Hepatocyte (in vitro differentiated cells): ENCODE results near the gene PPP2R1B.

Experiments
- EZH2 ChIP-seq: fragments of 200-600 bp; sonication (generic); IDR thresholded peaks from 2 replicates; pipeline ENCODE4 v1.6.1; 2016; ENCODE audit warnings: antibody characterized with exemption, mild to moderate bottlenecking, borderline replicate concordance
- EZH2phosphoT487 ChIP-seq: fragments of 200-600 bp; sonication (generic); IDR thresholded peaks from one replicate; pipeline ENCODE4 v1.6.1; 2018; ENCODE audit warnings: antibody characterized with exemption, mild to moderate bottlenecking, low read depth, moderate library complexity; ENCODE audit not compliant: unreplicated experiment, severe bottlenecking
- TF ChIP-seq, protein P1 (sequence below): fragments of 200-600 bp; sonication (generic); IDR thresholded peaks from 2 replicates; pipeline ENCODE4 v1.5.1; 2016; ENCODE audit warnings: antibody characterized with exemption, mild to moderate bottlenecking; ENCODE audit not compliant: poor library complexity

DNA sequence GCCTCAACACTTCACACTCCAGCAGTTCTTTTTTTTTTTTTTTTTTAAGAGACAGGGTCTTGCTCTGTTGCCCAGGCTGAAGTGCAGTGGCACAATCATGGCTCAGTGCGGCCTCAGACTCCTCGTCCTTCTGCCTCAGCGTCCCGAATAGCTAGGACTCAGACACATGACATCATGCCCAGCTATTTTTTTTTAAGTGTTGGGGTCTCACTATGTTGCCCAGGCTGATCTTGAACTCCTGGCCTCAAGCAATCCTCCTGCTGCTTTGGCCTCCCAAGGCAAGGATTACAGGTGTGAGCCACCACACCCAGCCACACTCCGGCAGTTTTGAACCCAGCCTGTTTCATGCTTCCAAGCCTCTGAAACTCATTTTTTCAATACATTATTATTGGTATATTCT, 3.7 kb downstream of the PPP2R1B start:
- TF ChIP-seq, protein P1, sequence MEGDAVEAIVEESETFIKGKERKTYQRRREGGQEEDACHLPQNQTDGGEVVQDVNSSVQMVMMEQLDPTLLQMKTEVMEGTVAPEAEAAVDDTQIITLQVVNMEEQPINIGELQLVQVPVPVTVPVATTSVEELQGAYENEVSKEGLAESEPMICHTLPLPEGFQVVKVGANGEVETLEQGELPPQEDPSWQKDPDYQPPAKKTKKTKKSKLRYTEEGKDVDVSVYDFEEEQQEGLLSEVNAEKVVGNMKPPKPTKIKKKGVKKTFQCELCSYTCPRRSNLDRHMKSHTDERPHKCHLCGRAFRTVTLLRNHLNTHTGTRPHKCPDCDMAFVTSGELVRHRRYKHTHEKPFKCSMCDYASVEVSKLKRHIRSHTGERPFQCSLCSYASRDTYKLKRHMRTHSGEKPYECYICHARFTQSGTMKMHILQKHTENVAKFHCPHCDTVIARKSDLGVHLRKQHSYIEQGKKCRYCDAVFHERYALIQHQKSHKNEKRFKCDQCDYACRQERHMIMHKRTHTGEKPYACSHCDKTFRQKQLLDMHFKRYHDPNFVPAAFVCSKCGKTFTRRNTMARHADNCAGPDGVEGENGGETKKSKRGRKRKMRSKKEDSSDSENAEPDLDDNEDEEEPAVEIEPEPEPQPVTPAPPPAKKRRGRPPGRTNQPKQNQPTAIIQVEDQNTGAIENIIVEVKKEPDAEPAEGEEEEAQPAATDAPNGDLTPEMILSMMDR: no peak
- TF ChIP-seq EZH2 (no peak), EZH2phosphoT487 (no peak)
